Germinal center (tissue), 1 donor: Measurements from ENCODE around the gene ALDH1B1.

ENCODE experiments used
- DNase-seq: peaks from one replicate; pipeline ENCODE4 v3.0.0; 2012; ENCODE audit warnings: mixed read lengths, low spot score

Gene ALDH1B1

DNA sequence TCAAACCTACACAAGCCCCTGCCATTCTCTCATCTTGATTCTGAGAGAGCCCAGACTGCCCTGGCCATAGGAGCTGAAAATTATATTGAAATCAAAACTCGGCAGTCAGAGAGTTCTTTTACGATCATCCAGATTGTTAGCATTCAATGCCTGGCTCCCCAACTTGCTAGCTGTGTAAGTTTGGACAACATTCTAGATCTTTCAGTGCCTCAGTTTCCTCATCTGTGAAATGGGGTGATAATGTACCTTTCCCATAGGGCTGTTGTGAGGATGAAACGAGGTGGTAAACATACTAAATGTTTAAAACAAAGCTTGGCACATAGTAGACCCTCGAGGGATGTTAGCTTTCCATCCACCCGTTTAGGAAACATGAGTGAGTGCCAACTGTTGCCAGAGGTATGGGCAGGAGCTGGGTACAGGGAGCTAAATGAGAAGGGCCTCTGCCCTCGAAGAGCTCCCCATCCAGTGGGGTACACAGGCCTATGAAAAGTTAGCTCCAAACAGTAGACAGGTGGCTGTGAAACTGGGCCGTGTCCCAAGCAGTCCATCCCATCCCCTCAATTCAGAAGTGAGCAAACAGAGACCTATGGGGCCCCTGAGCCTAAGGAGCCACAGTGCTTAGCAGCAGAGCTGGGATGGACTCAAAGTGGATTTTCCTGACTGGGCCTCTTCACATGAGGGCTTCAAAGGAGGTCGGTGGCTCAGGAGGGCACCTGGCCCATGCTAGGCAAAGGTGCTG lies 49.0 kb downstream of the ALDH1B1 start:
- no peak for DNase-seq

DNA sequence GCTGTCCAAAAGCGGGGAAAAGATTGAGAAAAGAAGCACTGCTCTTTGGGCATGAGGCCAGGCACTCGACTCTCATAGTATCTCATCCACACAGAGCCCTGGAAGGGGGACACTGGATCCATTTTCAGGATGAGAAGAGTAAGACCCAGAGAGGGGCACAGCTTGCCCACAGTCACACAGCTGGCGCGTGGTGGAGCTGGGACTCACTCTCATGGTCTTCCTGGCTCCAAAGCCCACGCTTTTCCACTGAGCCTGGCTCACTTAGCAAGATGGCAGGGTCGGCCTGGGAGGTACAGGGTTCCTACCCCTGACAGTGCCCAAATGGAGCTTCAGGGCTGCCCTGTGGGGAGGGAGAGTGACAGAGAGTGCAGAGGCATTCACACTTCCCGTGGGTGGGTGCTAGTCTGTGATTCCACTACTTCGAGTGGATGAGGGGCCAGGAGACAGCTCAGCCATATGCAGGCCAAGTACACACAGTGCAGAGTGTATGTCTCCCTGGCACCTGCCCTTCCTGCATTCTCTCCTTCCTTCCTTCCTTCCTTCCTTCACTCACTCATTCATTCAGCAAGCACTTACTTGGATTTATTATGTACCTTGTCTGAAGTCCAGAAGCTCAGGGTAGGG lies 50.1 kb downstream of the ALDH1B1 start:
- DNase-seq = no peak

DNA sequence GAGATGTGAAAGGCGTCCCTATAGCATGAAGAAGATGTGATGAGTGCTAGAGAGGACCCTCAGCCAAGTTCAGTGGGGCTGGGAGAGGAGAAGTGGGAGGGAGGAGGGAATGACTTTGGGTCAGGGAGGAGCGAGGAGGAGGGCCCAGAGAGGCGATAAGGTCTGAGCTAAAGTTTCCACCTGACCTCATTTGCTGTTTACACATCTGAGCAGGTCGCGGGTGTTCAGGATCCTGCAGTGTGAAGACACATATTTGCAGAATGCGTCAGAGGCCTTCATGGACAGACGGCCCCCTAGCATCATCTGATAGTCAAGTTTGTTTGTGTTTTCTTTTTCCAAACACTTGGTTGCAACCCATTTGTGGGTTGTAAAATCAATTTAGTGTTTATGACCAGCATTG lies 50.7 kb downstream of the ALDH1B1 start:
- no peak for DNase-seq

DNA sequence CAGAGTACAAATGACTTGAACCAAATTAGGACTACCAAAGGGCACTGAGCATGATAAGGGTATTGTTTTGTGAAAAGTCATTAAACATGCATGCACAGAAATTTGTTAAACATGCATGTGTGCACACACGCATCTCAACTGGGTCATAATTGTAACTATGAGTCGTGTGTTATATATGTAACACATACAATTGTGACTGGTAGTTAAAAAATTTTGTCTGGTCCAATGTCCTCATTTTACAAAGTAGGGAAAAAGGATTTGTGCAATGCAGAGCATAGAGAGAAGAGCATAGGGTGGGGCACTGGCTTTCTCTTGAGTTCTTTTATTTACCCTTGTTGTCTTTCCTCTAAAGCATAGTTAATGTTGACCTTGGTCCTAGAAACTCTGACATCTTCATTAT lies 51.1 kb downstream of the ALDH1B1 start:
- DNase-seq = no peak

DNA sequence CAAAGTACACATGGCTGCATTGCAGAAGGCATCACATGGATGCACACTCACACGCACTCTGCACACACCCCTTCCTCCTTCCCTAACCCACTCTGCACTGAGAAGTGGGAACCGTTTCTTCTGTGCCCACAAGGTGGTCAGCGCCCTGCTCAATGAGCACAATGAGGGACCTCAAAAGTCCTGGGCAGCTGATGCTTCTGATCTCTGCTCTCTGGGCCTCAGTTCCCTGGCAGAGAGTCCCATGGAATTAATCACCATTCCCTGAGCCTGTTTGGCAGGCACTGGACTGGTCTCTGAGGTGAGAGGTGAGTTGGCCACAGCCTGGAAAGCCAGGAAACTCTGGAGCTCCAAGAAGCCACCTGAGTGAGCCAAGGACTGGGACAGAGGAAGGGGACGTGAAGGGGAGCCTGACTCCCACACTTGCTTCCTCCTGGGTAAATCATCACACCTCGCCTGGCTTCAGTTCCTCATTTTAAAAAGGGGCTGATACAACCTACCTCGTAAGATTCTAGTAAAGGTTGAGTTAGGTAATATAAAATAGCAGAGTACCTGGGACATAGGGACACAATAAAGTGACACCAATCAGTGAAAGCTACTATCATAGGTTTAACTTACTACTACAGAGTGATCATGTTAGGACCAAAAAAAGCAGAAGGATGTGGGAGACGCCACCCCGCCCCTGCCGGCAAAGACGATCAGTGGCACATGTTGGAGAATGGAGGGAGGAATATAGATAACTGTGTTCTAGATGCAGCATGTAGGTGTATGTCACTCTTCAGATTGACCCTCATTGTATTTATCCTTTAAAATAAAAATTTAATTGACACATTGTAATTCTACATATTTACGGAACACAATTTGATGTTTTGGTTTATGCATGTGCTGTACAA lies 52.9 kb downstream of the ALDH1B1 start:
- DNase-seq = peak; percentile 19

DNA sequence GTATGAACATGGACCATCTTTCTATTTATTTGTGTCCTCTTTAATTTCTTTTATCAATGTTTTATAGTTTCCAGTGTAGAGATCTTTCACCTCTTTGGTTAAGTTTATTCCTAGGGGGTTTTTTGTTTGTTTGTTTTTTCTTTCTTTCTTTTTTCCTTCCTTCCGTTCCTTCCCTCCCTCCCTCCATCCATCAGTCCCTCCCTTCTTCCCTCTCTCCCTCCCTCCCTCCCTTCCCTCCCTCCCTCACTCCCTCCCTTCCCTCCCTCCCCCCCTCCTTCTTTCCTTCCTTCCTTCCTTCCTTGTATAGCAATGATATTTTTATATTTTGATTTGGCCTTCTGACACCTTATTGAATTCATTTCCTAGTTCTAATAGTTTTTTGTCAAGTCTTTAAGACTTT lies 55.2 kb downstream of the ALDH1B1 start:
- DNase-seq = no peak
